HG03457 (cell line): ENCODE measurements around the gene INF2.
"Not testable (repeated sequence)": the region's sequence is repeated elsewhere in the genome, so short reads cannot be mapped to it uniquely, and the experiment has no call there.

Experiments
- ATAC-seq: cut with Tn5 transposase; IDR thresholded peaks from one replicate; pipeline ENCODE4 v1.9.1; 2021; ENCODE audit warnings: moderate number of reproducible peaks; ENCODE audit not compliant: unreplicated experiment

INF2 gene

GRCh38 chr14:104717646-104718045 is 28.2 kb downstream of the INF2 start:
- no peak for ATAC-seq

GRCh38 chr14:104718147-104718546 is 28.7 kb downstream of the INF2 start:
- no peak for ATAC-seq

GRCh38 chr14:104718871-104719270 is 29.5 kb downstream of the INF2 start:
- ATAC-seq = no peak

GRCh38 chr14:104719343-104719742 is 29.9 kb downstream of the INF2 start:
- no peak for ATAC-seq

GRCh38 chr14:104721505-104722431 is 32.4 kb downstream of the INF2 start:
- ATAC-seq = no peak

GRCh38 chr14:104722938-104723650 is 33.7 kb downstream of the INF2 start:
- ATAC-seq = no peak

- no peak for ATAC-seq
Measured at GRCh38 chr14:104723651-104724406, 34.4 kb downstream of the INF2 start, which contains the start of gene ADSS1. Gene ADSS1 (plus strand): TSS chr14:104724229. CDS start chr14:104724271, 42 bp downstream.

GRCh38 chr14:104724407-104724980 is 35.1 kb downstream of the INF2 start:
- no peak for ATAC-seq

GRCh38 chr14:104724981-104725771 is 35.8 kb downstream of the INF2 start:
- ATAC-seq = no peak

- ATAC-seq = no peak
Measured at GRCh38 chr14:104725772-104726548, 36.5 kb downstream of the INF2 start.

GRCh38 chr14:104726600-104727451 is 37.4 kb downstream of the INF2 start:
- ATAC-seq = no peak

GRCh38 chr14:104728631-104729030 is 39.2 kb downstream of the INF2 start:
- ATAC-seq = no peak

GRCh38 chr14:104729176-104729834 is 39.9 kb downstream of the INF2 start:
- not testable (repeated sequence) for ATAC-seq

- no peak for ATAC-seq
Measured at GRCh38 chr14:104729835-104730181, 40.4 kb downstream of the INF2 start.

- ATAC-seq = no peak
Measured at GRCh38 chr14:104730487-104730886, 41.1 kb downstream of the INF2 start.

GRCh38 chr14:104731320-104732294 is 42.2 kb downstream of the INF2 start:
- no peak for ATAC-seq

GRCh38 chr14:104732355-104732804 is 43.0 kb downstream of the INF2 start:
- no peak for ATAC-seq
